NCI-H748 (cell line): ENCODE data around the gene KNL1.
"Not testable (repeated sequence)": the region's sequence is repeated elsewhere in the genome, so short reads cannot be mapped to it uniquely, and the experiment has no call there.

Experiments
- DNase-seq: peaks from one replicate; lab custom pipeline; 2025; ENCODE audit not compliant: unreplicated experiment; lab: John Stamatoyannopoulos, UW

KNL1 gene, protein sequence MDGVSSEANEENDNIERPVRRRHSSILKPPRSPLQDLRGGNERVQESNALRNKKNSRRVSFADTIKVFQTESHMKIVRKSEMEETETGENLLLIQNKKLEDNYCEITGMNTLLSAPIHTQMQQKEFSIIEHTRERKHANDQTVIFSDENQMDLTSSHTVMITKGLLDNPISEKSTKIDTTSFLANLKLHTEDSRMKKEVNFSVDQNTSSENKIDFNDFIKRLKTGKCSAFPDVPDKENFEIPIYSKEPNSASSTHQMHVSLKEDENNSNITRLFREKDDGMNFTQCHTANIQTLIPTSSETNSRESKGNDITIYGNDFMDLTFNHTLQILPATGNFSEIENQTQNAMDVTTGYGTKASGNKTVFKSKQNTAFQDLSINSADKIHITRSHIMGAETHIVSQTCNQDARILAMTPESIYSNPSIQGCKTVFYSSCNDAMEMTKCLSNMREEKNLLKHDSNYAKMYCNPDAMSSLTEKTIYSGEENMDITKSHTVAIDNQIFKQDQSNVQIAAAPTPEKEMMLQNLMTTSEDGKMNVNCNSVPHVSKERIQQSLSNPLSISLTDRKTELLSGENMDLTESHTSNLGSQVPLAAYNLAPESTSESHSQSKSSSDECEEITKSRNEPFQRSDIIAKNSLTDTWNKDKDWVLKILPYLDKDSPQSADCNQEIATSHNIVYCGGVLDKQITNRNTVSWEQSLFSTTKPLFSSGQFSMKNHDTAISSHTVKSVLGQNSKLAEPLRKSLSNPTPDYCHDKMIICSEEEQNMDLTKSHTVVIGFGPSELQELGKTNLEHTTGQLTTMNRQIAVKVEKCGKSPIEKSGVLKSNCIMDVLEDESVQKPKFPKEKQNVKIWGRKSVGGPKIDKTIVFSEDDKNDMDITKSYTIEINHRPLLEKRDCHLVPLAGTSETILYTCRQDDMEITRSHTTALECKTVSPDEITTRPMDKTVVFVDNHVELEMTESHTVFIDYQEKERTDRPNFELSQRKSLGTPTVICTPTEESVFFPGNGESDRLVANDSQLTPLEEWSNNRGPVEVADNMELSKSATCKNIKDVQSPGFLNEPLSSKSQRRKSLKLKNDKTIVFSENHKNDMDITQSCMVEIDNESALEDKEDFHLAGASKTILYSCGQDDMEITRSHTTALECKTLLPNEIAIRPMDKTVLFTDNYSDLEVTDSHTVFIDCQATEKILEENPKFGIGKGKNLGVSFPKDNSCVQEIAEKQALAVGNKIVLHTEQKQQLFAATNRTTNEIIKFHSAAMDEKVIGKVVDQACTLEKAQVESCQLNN (N-terminal part only)

GRCh38 chr15:40593588-40594428 is at the start of gene KNL1:
Gene KNL1, plus strand, starts transcription at chr15:40594249. Its CDS starts 8,683 bp downstream, at chr15:40602932.
- peak; percentile 89 for DNase-seq

GRCh38 chr15:40545457-40545856 is 48.6 kb upstream of the KNL1 start:
- DNase-seq, result no peak

DNA sequence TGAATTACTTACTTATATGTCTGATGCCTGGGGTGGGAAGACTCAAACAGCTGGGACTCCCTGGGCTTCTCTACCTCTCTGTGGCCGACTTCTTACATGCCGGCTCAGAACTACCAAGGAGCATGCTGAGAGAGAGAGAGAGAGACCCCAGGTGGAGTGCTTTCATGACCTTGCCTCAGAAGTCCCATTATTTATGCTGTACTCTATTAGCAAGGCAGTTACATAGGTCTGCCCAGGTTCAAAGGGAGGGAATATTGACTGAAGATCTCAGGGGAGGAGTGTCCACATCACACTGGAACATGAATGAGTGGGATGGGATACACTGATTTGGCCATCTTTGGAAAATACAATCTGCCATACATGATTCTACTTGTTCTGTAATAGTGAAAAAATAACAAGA is 45.4 kb upstream of the KNL1 start:
- DNase-seq, result no peak

DNA sequence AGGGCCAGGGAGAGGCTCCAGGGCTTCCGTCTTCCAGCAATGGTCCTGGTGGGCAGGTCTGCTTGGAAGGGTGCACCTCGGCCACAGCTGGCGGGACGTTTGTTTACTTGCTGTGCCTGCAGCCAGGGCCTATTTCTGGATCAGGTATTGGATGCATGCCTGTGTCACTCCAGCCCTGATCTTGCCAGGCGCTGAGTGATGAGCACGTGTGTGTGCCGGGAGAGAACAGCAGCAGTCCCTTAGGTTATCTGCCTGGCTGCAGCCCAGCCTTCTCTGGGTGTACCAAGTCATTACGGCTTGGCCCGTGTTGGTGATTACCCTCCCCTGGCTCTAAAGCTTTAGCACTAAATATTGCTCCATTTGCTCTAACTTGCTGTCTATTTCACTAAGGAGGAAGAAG is 44.2 kb upstream of the KNL1 start:
- no peak for DNase-seq

DNA sequence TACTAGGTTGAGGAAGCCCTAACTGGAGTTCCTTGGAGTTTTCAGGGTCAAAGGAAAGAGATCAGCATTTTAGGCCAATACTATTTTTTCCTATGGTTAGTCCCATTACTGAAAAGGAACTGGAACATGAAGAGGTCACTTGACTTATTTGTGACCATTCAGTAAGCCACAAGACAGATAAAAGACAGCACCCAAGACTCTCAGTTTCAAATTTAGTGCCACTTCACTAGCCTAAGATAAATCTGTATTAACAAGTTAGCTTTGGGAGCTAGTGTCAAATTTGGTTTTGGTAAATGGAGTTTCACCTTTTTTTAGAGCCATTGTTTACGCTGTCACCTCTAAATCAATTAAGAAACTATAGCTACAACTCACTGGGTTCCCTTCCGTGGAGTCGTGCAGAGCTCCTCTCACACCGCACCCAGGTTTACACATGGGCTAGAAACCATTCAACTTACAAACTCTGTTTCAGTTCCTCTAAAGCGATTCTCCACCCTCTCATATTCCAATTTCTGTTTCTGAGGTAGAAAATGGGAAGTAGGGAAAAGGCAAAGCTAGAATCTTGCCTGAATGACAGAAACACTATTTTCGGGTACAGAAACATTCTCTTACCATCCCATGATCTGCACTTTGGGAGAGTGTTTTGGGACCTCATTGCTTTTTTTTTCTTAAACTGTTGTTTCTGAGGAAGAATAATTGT is 43.6 kb upstream of the KNL1 start:
- no peak for DNase-seq

DNA sequence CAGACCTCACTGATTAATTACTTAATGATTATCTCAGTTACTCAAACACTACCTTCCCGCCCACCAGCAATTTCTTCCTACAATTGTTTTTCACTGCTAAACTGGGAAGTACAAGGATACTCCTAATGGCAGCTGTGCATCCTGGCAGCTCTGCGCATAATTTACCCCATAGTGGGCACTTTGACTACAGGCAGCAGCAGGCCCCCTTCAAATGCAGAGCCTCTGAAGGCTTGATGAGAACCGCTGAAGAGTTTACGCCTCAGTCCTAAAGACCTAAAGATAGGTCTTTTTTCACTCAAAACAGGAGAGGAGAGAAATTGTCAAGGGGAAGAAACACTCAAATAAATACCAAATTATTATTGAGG is 39.9 kb upstream of the KNL1 start:
- DNase-seq, result peak; percentile 38

DNA sequence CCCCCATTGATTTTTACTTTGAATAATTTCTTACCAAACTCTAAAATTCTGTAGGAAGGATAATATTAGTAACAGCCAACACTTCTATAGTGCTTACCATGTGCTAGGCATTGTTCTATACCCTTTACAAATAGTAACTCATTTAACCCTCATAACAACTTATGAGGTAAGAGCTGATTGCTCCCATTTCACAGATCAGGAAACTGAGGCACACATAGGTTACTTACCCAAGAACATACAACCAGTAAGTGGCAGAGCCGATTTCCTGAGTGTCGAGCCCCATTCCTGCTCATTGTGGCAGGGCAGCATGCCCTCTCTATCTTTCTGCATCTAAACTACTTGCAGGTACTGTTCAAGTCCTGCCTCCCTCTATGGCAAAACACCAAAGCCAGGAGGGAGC is 38.2 kb upstream of the KNL1 start:
- DNase-seq, result no peak

GRCh38 chr15:40558952-40559742 is 34.9 kb upstream of the KNL1 start:
- no peak for DNase-seq

DNA sequence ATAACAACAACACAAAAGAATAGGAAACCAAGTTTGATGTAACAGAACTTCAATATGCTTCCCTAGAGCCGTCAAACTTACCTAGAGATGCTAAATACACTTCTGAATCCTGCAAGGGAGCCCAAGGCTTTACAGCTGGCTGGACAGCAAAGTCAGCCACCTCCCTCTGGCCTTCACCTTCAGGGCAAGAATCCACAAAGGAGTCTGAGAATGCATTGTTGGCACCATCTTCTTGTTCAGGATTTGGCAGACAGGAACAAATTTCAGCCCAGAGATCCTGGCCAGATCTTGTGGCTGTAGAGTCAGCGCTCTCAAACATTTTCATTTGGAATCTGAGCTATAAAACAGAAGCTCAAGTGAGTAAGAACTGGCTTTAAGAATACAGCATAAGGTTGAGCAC is 31.4 kb upstream of the KNL1 start:
- DNase-seq, result no peak

DNA sequence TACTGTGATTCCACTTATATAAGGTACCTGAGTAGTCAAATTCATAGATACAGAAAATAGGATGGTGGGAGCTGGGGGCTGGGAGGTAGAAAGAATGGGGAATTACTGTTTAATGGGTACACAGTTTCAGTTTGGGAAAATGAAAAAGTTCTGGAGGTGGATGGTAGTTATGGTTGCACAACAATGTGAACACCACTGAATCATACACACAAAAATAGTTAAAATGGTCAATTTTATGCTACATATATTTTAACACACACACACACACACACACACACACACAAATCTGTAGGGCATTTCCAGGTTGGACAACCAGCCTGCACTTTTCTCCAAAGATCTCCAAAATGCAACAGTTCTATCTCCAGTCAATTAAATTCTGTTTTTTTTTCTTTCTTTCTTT is 30.6 kb upstream of the KNL1 start:
- no peak for DNase-seq

DNA sequence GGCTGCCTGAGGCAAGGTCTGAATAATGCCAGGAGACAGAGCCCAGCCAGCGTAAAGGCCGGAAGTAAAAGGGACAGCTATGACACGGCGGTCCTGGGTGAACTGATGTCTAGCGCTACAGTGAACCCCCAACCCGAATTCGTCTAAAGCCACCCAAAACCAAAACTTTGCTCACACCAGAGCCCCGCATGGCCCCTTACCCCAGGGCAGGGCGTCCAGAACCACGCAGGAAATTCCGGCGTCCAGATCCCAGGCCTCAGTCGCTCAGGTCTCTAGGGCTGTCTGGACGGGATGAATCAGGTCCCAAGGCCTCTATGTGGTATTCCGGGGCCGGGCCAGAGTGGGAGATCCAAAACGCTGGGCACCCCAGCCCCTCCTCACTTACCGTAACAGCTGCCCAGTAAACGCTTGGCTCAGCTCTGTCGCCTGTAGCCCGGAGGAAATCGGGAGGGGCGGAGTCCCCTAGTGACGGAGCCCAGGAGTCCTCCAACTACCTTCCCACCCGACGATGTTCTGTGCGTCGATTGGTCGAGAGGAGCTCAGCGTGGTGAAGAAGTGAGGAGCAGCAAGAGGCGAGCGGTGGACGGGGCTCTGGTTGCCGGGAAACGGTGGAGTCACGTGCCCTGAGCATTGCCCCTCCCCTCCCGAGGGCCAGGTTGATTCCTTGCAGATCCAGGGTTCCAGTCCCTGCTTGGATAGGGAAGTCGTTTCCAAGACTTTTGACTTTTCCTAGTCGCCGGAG is 29.3 kb upstream of the KNL1 start, which contains the start of gene CCDC32:
Gene CCDC32 (minus strand): TSS at position 452 of the 742 bp plus-strand sequence. CDS start 2,027 bp downstream, outside the sequence.
- peak; percentile 97 for DNase-seq

GRCh38 chr15:40565333-40566238 is 28.5 kb upstream of the KNL1 start:
- DNase-seq, result no peak

DNA sequence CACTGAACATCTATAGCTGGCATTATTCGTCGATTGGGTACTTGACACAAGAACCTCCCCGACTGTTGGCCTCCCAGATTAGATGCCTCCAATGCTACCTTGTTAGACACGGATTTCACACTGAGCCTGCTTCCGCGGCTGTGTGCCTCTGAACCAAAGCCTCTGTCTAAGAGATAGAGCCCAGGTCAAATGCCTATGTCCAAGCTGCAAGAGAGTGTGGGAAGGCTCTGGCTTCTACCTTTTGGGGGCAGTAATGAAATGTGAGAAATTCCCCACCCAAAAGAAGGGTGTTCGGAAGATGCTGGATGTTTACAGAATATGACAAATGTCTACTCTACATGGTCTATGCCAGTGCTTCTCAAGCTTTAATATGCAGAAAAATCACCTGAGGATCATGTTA is 26.9 kb upstream of the KNL1 start:
- DNase-seq, result no peak

- DNase-seq, result peak; percentile 91
These were observed 24.7 kb upstream of the KNL1 start, which contains the start of gene RPUSD2 for GRCh38 chr15:40569129-40569953. Gene RPUSD2, plus strand, starts transcription at chr15:40569299. Its CDS starts 39 bp downstream, at chr15:40569338.

DNA sequence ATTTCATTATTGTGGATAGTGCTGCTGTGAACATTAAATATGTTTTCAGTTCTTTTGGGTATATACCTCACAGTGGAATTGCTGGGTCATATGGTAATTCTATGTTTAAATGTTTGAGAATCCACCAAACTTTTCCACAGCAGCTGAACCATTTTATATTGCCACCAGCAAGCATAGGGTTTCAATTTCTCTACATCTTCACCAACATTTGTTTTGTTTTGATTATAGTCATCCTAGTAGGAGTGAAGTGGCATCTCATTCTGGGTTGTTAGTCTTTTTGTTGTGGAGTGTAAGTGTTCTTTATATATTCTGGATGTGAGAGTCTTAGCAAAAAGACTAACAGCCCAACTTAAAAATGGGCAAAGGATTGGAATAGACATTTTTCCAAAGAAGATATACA is 18.9 kb upstream of the KNL1 start:
- no peak for DNase-seq

DNA sequence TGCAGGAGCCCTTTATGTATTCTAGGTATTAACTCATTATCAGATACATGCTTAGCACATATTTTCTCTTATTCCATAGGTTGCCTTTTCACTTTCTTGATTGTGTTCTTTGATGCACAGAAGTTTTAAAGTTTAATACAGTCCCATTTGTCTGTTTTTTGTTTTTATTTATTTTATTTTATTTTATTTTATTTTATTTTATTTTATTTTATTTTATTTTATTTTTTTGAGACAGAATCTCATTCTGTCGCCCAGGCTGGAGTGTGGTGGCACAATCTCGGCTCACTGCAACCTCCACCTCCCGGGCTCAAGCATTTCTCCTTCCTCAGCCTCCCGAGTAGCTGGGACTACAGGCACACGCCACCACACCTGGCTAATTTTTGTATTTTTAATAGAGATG is 17.1 kb upstream of the KNL1 start:
- DNase-seq, result not testable (repeated sequence)
